Measurements from ENCODE around the gene SSBP4. TPM values are rescaled to one million over a fixed set of nuclear protein-coding genes. Genes with fewer than 3 reads are reported as not detected.

SSBP4 gene
- total and polyA plus RNA-seq, 2 donors (not counting 3 experiments of a cell fraction or from before 2014, with no cell fraction given) = 89.6 to 151 TPM

GRCh38 chr19:18449552-18449951, 30.4 kb downstream of the SSBP4 start:
- CTCF ChIA-PET = interaction anchor here (1.3 to 6.8 kb wide), 3 partner anchors 9 to 32 kb away, joined by 3 to 127 read pairs (median 4); no protein-coding TSS in a partner anchor
- no peaks in the 10 kb centered on the region for H3K4me1 ChIP-seq (ENCODE audit: control insufficient read depth, extremely low read depth, insufficient read depth, low read length)
- H4K20me1 ChIP-seq (replicated peaks; ENCODE audit: control insufficient read depth, extremely low read depth, insufficient read depth, low read length) = no peaks in the 10 kb centered on the region
- H3K36me3 ChIP-seq (ENCODE audit: control insufficient read depth in 2 of 2, extremely low read depth in 1 of 2, insufficient read depth in 2 of 2, low read length in 2 of 2) = peaks cover 6 to 48% of the 10 kb centered on the region in 2 experiments
- dilution Hi-C loops (cut with MboI; ENCODE audit: extremely low pct_ligation_motif_present, low sequenced_read_pairs) = no loop called here
- no peaks in the 10 kb centered on the region for H3K79me2 ChIP-seq (ENCODE audit: control insufficient read depth, insufficient read depth, low read length)
- H3K27me3 ChIP-seq (ENCODE audit: control insufficient read depth in 2 of 2, insufficient read depth in 2 of 2, low read length in 2 of 2) = no peaks in the 10 kb centered on the region
- H3K27ac ChIP-seq (ENCODE audit: insufficient read depth, low read depth, low read length) = no peak overlapping the region
- intact Hi-C loops (cut with micrococcal nuclease) = no loop called here
- no peak for DNase-seq (ENCODE audit: low read depth, low spot score)
- POLR2A ChIA-PET = no interaction called here
- no peak overlapping the region for H3K9ac ChIP-seq (replicated peaks; ENCODE audit: extremely low read depth, insufficient read depth, low read length)
- H3K9me1 ChIP-seq (replicated peaks; ENCODE audit: control insufficient read depth, extremely low read depth, insufficient read depth, low read length) = no peaks in the 10 kb centered on the region
- no peak for TF ChIP-seq POLR2A (IDR thresholded peaks at IDR 0.05; ENCODE audit: low read depth, low read length)
- no peak for TF ChIP-seq POLR2AphosphoS5 (IDR thresholded peaks at IDR 0.05; ENCODE audit: insufficient read depth, low read depth, low read length)
- no peak for TF ChIP-seq CTCF (IDR thresholded peaks at IDR 0.05; ENCODE audit: extremely low read depth in 1 of 2, insufficient read depth in 1 of 2, low read depth in 1 of 2, low read length in 2 of 2)
- TF ChIP-seq MYC (IDR thresholded peaks at IDR 0.05; ENCODE audit: low read depth, low read length) = no peak
- TF ChIP-seq GATA2 (IDR thresholded peaks at IDR 0.05; ENCODE audit: insufficient read depth, insufficient read length, low read depth, low read length) = no peak
- TF ChIP-seq MAX (IDR thresholded peaks at IDR 0.05; ENCODE audit: insufficient read depth, insufficient read length) = no peak
- TF ChIP-seq FOS (IDR thresholded peaks at IDR 0.05; ENCODE audit: borderline replicate concordance, insufficient read depth, low read length) = no peak
- no peak for TF ChIP-seq JUN (IDR thresholded peaks at IDR 0.05; ENCODE audit: borderline replicate concordance, insufficient read depth, insufficient read length, low read depth)
- no peak for TF ChIP-seq EZH2 (IDR thresholded peaks at IDR 0.05; ENCODE audit: borderline replicate concordance, low read depth, low read length, severe bottlenecking)
- H3K9me3 ChIP-seq (replicated peaks; ENCODE audit: control insufficient read depth, insufficient read depth, low read length) = no peaks in the 10 kb centered on the region
- FAIRE-seq = no peak
- BruUV-seq (replicated peaks) = no TSS peak
- no peak overlapping the region for H3K4me3 ChIP-seq (replicated peaks in 1 of 3; ENCODE audit: insufficient read depth in 1 of 3, low read depth in 1 of 3, low read length in 3 of 3)
- no peak overlapping the region for H2AFZ ChIP-seq (ENCODE audit: low read depth, low read length)
- no peak overlapping the region for H3K4me2 ChIP-seq (ENCODE audit: insufficient read depth, low read length)
